K562 treated with DMSO at 1 percent for 48 hours (cell line): ENCODE results near the gene KRTAP5-5. TPM values are rescaled to one million over a fixed set of nuclear protein-coding genes. Genes with fewer than 3 reads are reported as not detected.

Source experiments
- total RNA-seq: library from RNA; unstranded; fragments of 300-600 nt; gene quantifications from 2 replicates; pipeline ENCODE4 v1.2.3, GENCODE V29; 2022; ENCODE audit warnings: low replicate concordance; ENCODE audit errors: extremely low read depth

KRTAP5-5 gene
- total RNA-seq = not detected in 2 replicates

GRCh38 chr11:1629326-1630185, at the start of gene KRTAP5-5:
KRTAP5-5 (plus strand) TSS chr11:1629775; CDS start chr11:1629841, 66 bp downstream.

GRCh38 chr11:1584661-1585370, 44.8 kb upstream of the KRTAP5-5 start, which contains the start of gene KRTAP5-1:
KRTAP5-1 (minus strand) TSS chr11:1585283; CDS start chr11:1585249, 34 bp downstream.

GRCh38 chr11:1597994-1598380, 31.6 kb upstream of the KRTAP5-5 start, which contains the start of gene KRTAP5-2:
KRTAP5-2 (minus strand) TSS chr11:1598294; CDS start chr11:1598250, 44 bp downstream.

GRCh38 chr11:1608363-1608762, 21.2 kb upstream of the KRTAP5-5 start, which contains the start of gene KRTAP5-3:
KRTAP5-3 (minus strand) TSS chr11:1608463; CDS start chr11:1608385, 78 bp downstream.

GRCh38 chr11:1622086-1622485, 7.5 kb upstream of the KRTAP5-5 start, which contains the start of gene KRTAP5-4:
KRTAP5-4 (minus strand) TSS chr11:1622138; CDS start chr11:1622093, 45 bp downstream.

Other genes with a start within 250 kb of the KRTAP5-5 start
- not detected in 2 replicates for gene BRSK2, start 239.8 kb upstream of the KRTAP5-5 start, total RNA-seq
- not detected in 2 replicates for gene MOB2, start 143.0 kb upstream of the KRTAP5-5 start, total RNA-seq
- gene DUSP8, start 57.5 kb upstream of the KRTAP5-5 start, total RNA-seq = not detected in 2 replicates
- gene KRTAP5-1, start 44.5 kb upstream of the KRTAP5-5 start, total RNA-seq = not detected in 2 replicates
- not detected in 2 replicates for gene KRTAP5-2, start 31.5 kb upstream of the KRTAP5-5 start, total RNA-seq
- gene KRTAP5-3, start 21.3 kb upstream of the KRTAP5-5 start, total RNA-seq = not detected in 2 replicates
- gene KRTAP5-4, start 7.6 kb upstream of the KRTAP5-5 start, total RNA-seq = not detected in 2 replicates
- not detected in 2 replicates for gene KRTAP5-6, start 67.4 kb downstream of the KRTAP5-5 start, total RNA-seq
- not detected in 2 replicates for gene IFITM10, start 120.8 kb downstream of the KRTAP5-5 start, total RNA-seq
- 390 and 1,266 TPM in 2 replicates for gene CTSD, start 134.2 kb downstream of the KRTAP5-5 start, total RNA-seq
- gene SYT8, start 205.2 kb downstream of the KRTAP5-5 start, total RNA-seq = not detected in 2 replicates
- gene TNNI2, start 209.2 kb downstream of the KRTAP5-5 start, total RNA-seq = not detected in 2 replicates
- not detected in 2 replicates for gene LSP1, start 223.3 kb downstream of the KRTAP5-5 start, total RNA-seq